IMR-90 (cell line): ENCODE results near the gene SPP2. TPM values are rescaled to one million over a fixed set of nuclear protein-coding genes. Genes with fewer than 3 reads are reported as not detected.

ENCODE experiments used
- ATAC-seq: fragments of 200-7000 bp; cut with Tn5 transposase; 2 replicates; pipeline ENCODE4 v1.9.1; 2020; ENCODE audit warnings: low read depth, mild to moderate bottlenecking, moderate library complexity
- BruUV-seq: library from RNA; stranded (reverse); fragments of 400-500 nt; replicated peaks from 2 replicates; lab custom pipeline; 2021; lab: Mats Ljungman, UMichigan
- CTCF ChIA-PET: fragments of 300-600 bp; formaldehyde crosslinking; extraction: SDS; loops from one replicate; lab custom pipeline; 2021; ENCODE audit warnings: antibody characterized with exemption; lab: Yijun Ruan, JAX
- POLR2A ChIA-PET: fragments of 300-600 bp; sonication (Branson Sonifier 250); formaldehyde crosslinking; loops from one replicate; lab custom pipeline; 2022; ENCODE audit warnings: antibody characterized with exemption; ENCODE audit not compliant: unreplicated experiment; lab: Charles Lee
- DNase-seq: peaks from one replicate; pipeline ENCODE4 v3.0.0; 2013
- H2AFZ ChIP-seq: replicated peaks from 2 replicates; pipeline ENCODE3; 2013; ENCODE audit warnings: low read length, mild to moderate bottlenecking; ENCODE audit not compliant: poor library complexity
- H2AK5ac ChIP-seq: 2 replicates; pipeline ENCODE4 v1.6.1; 2013; ENCODE audit warnings: low read depth, low read length, inconsistent platforms
- H2AK9ac ChIP-seq: replicated peaks from 2 replicates; pipeline ENCODE3; 2013; ENCODE audit warnings: mild to moderate bottlenecking, low read depth, low read length, moderate library complexity; ENCODE audit not compliant: poor library complexity
- H2BK120ac ChIP-seq: 2 replicates; pipeline ENCODE4 v1.6.1; 2013; ENCODE audit warnings: low read depth, low read length, inconsistent platforms
- H2BK15ac ChIP-seq: 3 replicates; pipeline ENCODE4 v1.6.1; 2013; ENCODE audit warnings: low read depth, low read length, inconsistent platforms
- H2BK20ac ChIP-seq: 2 replicates; pipeline ENCODE4 v1.6.1; 2013; ENCODE audit warnings: low read depth, mild to moderate bottlenecking, inconsistent platforms, low read length, moderate library complexity
- H2BK5ac ChIP-seq: 2 replicates; pipeline ENCODE4 v1.6.1; 2013; ENCODE audit warnings: mild to moderate bottlenecking, low read depth, low read length, inconsistent platforms; ENCODE audit not compliant: poor library complexity, severe bottlenecking
- H3K14ac ChIP-seq: replicated peaks from 2 replicates; pipeline ENCODE4 v1.6.1; 2013; ENCODE audit warnings: low read depth, low read length, inconsistent platforms
- H3K18ac ChIP-seq: 2 replicates; pipeline ENCODE4 v1.6.1; 2013; ENCODE audit warnings: low read depth, low read length, control low read depth
- H3K23ac ChIP-seq: 2 replicates; pipeline ENCODE4 v1.6.1; 2013; ENCODE audit warnings: low read depth, low read length, inconsistent platforms
- H3K27ac ChIP-seq: 2 replicates; pipeline ENCODE4 v1.5.1; 2013; ENCODE audit warnings: mild to moderate bottlenecking, control low read depth, low read length; ENCODE audit not compliant: insufficient read depth
- H3K27me3 ChIP-seq: 2 replicates; pipeline ENCODE4 v1.6.1; 2013; ENCODE audit warnings: low read length; ENCODE audit not compliant: control insufficient read depth, insufficient read depth
- H3K36me3 ChIP-seq: 2 replicates; pipeline ENCODE4 v1.6.1; 2013; ENCODE audit warnings: low read length, mixed read lengths; ENCODE audit not compliant: control insufficient read depth, insufficient read depth
- H3K4ac ChIP-seq: 2 replicates; pipeline ENCODE4 v1.6.1; 2013; ENCODE audit warnings: low read depth, low read length, inconsistent platforms
- H3K4me1 ChIP-seq: 2 replicates; pipeline ENCODE4 v1.6.1; 2013; ENCODE audit warnings: low read length, mixed read lengths; ENCODE audit not compliant: control insufficient read depth, insufficient read depth
- H3K4me2 ChIP-seq: 2 replicates; pipeline ENCODE4 v1.6.1; 2013; ENCODE audit warnings: low read depth, mild to moderate bottlenecking, control low read depth, low read length, moderate library complexity
- H3K4me3 ChIP-seq: 2 replicates; pipeline ENCODE4 v1.5.1; 2013; ENCODE audit warnings: low read depth, mild to moderate bottlenecking, control low read depth, low read length, moderate library complexity; ENCODE audit not compliant: insufficient read depth
- H3K56ac ChIP-seq: 2 replicates; pipeline ENCODE4 v1.6.1; 2013; ENCODE audit warnings: low read length, inconsistent platforms; ENCODE audit not compliant: insufficient read depth; ENCODE audit errors: extremely low read depth
- H3K79me1 ChIP-seq, 2 experiments: 2 replicates each; pipeline ENCODE4 v1.6.1; 2013; ENCODE audit warnings: low read length in 2 of 2, inconsistent platforms in 1 of 2, low read depth in 1 of 2
- H3K9ac ChIP-seq: 2 replicates; pipeline ENCODE4 v1.6.1; 2013; ENCODE audit warnings: low read depth, low read length, control low read depth
- H3K9me1 ChIP-seq: 2 replicates; pipeline ENCODE4 v1.6.1; 2013; ENCODE audit warnings: low read length, inconsistent platforms; ENCODE audit not compliant: insufficient read depth
- H3K9me3 ChIP-seq: 2 replicates; pipeline ENCODE4 v1.6.1; 2013; ENCODE audit warnings: low read length; ENCODE audit not compliant: control insufficient read depth, insufficient read depth
- H4K20me1 ChIP-seq: 2 replicates; pipeline ENCODE4 v1.6.1; 2013; ENCODE audit warnings: low read length, inconsistent platforms; ENCODE audit not compliant: insufficient read depth
- H4K5ac ChIP-seq: 2 replicates; pipeline ENCODE4 v1.6.1; 2013; ENCODE audit warnings: mild to moderate bottlenecking, low read depth, low read length, control low read depth
- H4K8ac ChIP-seq, 2 experiments: 2 replicates each; pipeline ENCODE4 v1.6.1; 2013; ENCODE audit warnings: low read depth in 2 of 2, low read length in 2 of 2, control low read depth in 1 of 2, inconsistent platforms in 1 of 2
- H4K91ac ChIP-seq: 2 replicates; pipeline ENCODE4 v1.6.1; 2013; ENCODE audit warnings: low read depth, low read length, inconsistent platforms; ENCODE audit not compliant: insufficient read depth
- CHD1 ChIP-seq: IDR thresholded peaks from 2 replicates; pipeline ENCODE4 v1.6.1; 2012; ENCODE audit warnings: low read depth, low read length, improper control_type of control experiment
- FOS ChIP-seq: fragments of 150-350 bp; IDR thresholded peaks from 2 replicates; pipeline ENCODE4 v1.6.1; 2016; ENCODE audit warnings: low read depth, low read length
- WGBS, 2 experiments: methylation state at CpG; one replicate each; pipeline versions ENCODE4 v1.1.5 to v1.1.7; 2013; ENCODE audit warnings: missing lambda C conversion rate in 2 of 2; ENCODE audit not compliant: insufficient read length in 1 of 2; ENCODE audit errors: extremely low coverage in 2 of 2; 5-methylcytosine and 5-hydroxymethylcytosine counted together
- dilution Hi-C: fragments of 300-500 bp; cut with HindIII; formaldehyde crosslinking; loops from one replicate; pipeline ENCODE4 v1.14.3; 2018; ENCODE audit warnings: low sequenced_read_pairs; ENCODE audit not compliant: unreplicated experiment
- in situ Hi-C: fragments of 300-500 bp; cut with MboI; formaldehyde crosslinking; loops from 3 replicates; pipeline ENCODE4 v1.14.3; 2019; ENCODE audit warnings: low sequenced_read_pairs, inconsistent platforms, mixed read lengths
- intact Hi-C: fragments of 100-400 bp; cut with micrococcal nuclease; formaldehyde crosslinking; loops from 2 replicates; pipeline ENCODE4 v1.10.0; 2022
- polyA plus RNA-seq, 3 experiments: library from polyadenylated mRNA; depleted of rRNA; stranded (reverse); fragments of >200 nt; gene quantifications; 2 replicates each; pipeline ENCODE4 v1.2.3, GENCODE V29; 2012; ENCODE audit warnings: low replicate concordance in 1 of 3
- total RNA-seq: library from RNA; depleted of rRNA; stranded (reverse); fragments of >200 nt; gene quantifications from 2 replicates; pipeline ENCODE4 v1.2.3, GENCODE V29; 2012

Gene SPP2
- total and polyA plus RNA-seq, 2 of the 4 experiments (the other 2 are of a cell fraction), result not detected

- Histone ChIP-seq H3K9me1 (no peaks in the 10 kb centered on the region), H4K5ac (no peak overlapping the region), H4K91ac (no peak overlapping the region), H2AK9ac (no peak overlapping the region), H4K8ac (no peak overlapping the region), H3K36me3 (no peaks in the 10 kb centered on the region), H2AK5ac (no peak overlapping the region), H3K27me3 (peaks cover 3% of the 10 kb centered on the region; the same call in 1 of the 2 replicates), H3K4ac (no peak overlapping the region), H2BK5ac (no peak overlapping the region), H2AFZ (no peak overlapping the region), H3K4me3 (no peak overlapping the region), H3K27ac (peak overlapping the region; percentile 69; the same call in 1 of the 2 replicates), H3K56ac (no peak overlapping the region), H4K20me1 (no peaks in the 10 kb centered on the region), H3K4me2 (no peak overlapping the region), H2BK20ac (no peak overlapping the region), H2BK120ac (no peak overlapping the region), H2BK15ac (no peak overlapping the region), H3K23ac (no peak overlapping the region), H3K9ac (no peak overlapping the region), H3K79me1 (no peaks in the 10 kb centered on the region), H3K18ac (no peak overlapping the region), H3K14ac (no peak overlapping the region), H3K9me3 (0 out of 2 replicates have a peak, but pooled peaks cover 3% of the 10 kb centered on the region), H3K4me1 (no peaks in the 10 kb centered on the region)
- TF ChIP-seq FOS, result peak; percentile 32; the same call in 1 of the 2 replicates
- TF ChIP-seq CHD1, result no peak
- POLR2A ChIA-PET, result no interaction called here
- BruUV-seq, result no TSS peak
- intact Hi-C loops (no loop called here), in situ Hi-C loops (no loop called here), dilution Hi-C loops (no loop called here)
- WGBS, 2 experiments, result no CpG with 5 or more reads among the region's 1 CpG
- peak; percentile 84 for ATAC-seq
- peak; percentile 92 for DNase-seq
- CTCF ChIA-PET, result no interaction called here
These were observed 6.3 kb upstream of the SPP2 start for GRCh38 chr2:234044157-234044556.
